HCT116 (cell line): ENCODE results near the gene LRBA. TPM values are rescaled to one million over a fixed set of nuclear protein-coding genes. Genes with fewer than 3 reads are reported as not detected.

Experiments used
- ATAC-seq: fragments of 200-7000 bp; cut with Tn5 transposase; 2 replicates; pipeline ENCODE4 v1.9.1; 2020; ENCODE audit warnings: mild to moderate bottlenecking, moderate library complexity
- BruUV-seq: library from RNA; stranded (reverse); fragments of 400-500 nt; replicated peaks from 2 replicates; lab custom pipeline; 2021; lab: Mats Ljungman, UMichigan
- CTCF ChIA-PET: fragments of 300-600 bp; sonication (Branson Sonifier 250); formaldehyde crosslinking; loops from one replicate; lab custom pipeline; 2021; ENCODE audit warnings: antibody characterized with exemption; lab: Charles Lee
- POLR2A ChIA-PET: fragments of 300-600, 350-600 bp; sonication (Branson Sonifier 250); formaldehyde crosslinking; loops from one replicate; lab custom pipeline; 2021; ENCODE audit warnings: antibody characterized with exemption; lab: Charles Lee
- RAD21 ChIA-PET, 2 experiments: fragments of 300-600 bp; sonication (Branson Sonifier 250); formaldehyde crosslinking; loops; one replicate each; lab custom pipeline; 2023; ENCODE audit warnings: low total read pairs in 2 of 2; ENCODE audit not compliant: uncharacterized antibody in 2 of 2, unreplicated experiment in 2 of 2, low non-redundant PET in 1 of 2; lab: Charles Lee
- DNase-seq: peaks from one replicate; pipeline ENCODE4 v3.0.0-alpha.2; 2010; ENCODE audit warnings: low read depth, low spot score
- H2AFZ ChIP-seq: fragments of 200-600 bp; shearing (Covaris generic), sonication (generic); 2 replicates; pipeline ENCODE4 v1.6.1; 2017; ENCODE audit warnings: low read depth, mixed run types, mixed read lengths, antibody characterized with exemption, low read length; ENCODE audit not compliant: poor library complexity, severe bottlenecking
- H3K27ac ChIP-seq: 2 replicates; pipeline ENCODE4 v1.5.1; 2012; ENCODE audit warnings: low read depth, low read length
- H3K27me3 ChIP-seq: fragments of 200-600 bp; sonication (generic); 2 replicates; pipeline ENCODE4 v1.6.1; 2016; ENCODE audit warnings: mixed run types, low read length, mixed read lengths; ENCODE audit not compliant: insufficient read depth
- H3K36me3 ChIP-seq, 2 experiments: fragments of 200-500 bp in 1 of 2; fragments of 200-600 bp in 1 of 2; sonication (Bioruptor generic) in 1 of 2; sonication (generic) in 1 of 2; 2 replicates each; pipeline versions ENCODE4 v1.5.1 to v1.6.1; 2014 to 2016; ENCODE audit warnings: low read length in 2 of 2, inconsistent platforms in 1 of 2, mixed read lengths in 1 of 2, mixed run types in 1 of 2; ENCODE audit not compliant: insufficient read depth in 2 of 2, control insufficient read depth in 1 of 2
- H3K4me1 ChIP-seq, 2 experiments: fragments of 200-600 bp in 1 of 2; sonication (generic) in 1 of 2; 2 replicates each; pipeline versions ENCODE4 v1.5.1 to v1.6.1; 2012 to 2017; ENCODE audit warnings: low read length in 2 of 2, inconsistent platforms in 1 of 2, mild to moderate bottlenecking in 1 of 2, mixed read lengths in 1 of 2, mixed run types in 1 of 2, moderate library complexity in 1 of 2; ENCODE audit not compliant: insufficient read depth in 2 of 2, control insufficient read depth in 1 of 2
- H3K4me2 ChIP-seq: fragments of 200-600 bp; sonication (generic); 2 replicates; pipeline ENCODE4 v1.6.1; 2017; ENCODE audit warnings: mixed run types, low read length, mixed read lengths
- H3K4me3 ChIP-seq, 2 experiments: fragments of 200-600 bp in 1 of 2; sonication (generic) in 1 of 2; replicated peaks in 1 of 2; 2 replicates each; pipeline ENCODE4 v1.5.1; 2011 to 2016; ENCODE audit warnings: low read length in 2 of 2, control low read depth in 1 of 2, low read depth in 1 of 2, mild to moderate bottlenecking in 1 of 2, mixed read lengths in 1 of 2, mixed run types in 1 of 2
- H3K79me2 ChIP-seq: fragments of 200-600 bp; sonication (generic); 2 replicates; pipeline ENCODE4 v1.6.1; 2017; ENCODE audit warnings: mild to moderate bottlenecking, mixed run types, low read length, moderate library complexity, mixed read lengths; ENCODE audit not compliant: insufficient read depth
- H3K9ac ChIP-seq: fragments of 200-600 bp; sonication (generic); 2 replicates; pipeline ENCODE4 v1.6.1; 2016; ENCODE audit warnings: low read length, mixed read lengths
- H3K9me2 ChIP-seq: fragments of 200-600 bp; sonication (generic), shearing (Covaris generic); 2 replicates; pipeline ENCODE4 v1.6.1; 2017; ENCODE audit warnings: mixed run types, mild to moderate bottlenecking, moderate library complexity; ENCODE audit not compliant: insufficient read depth
- H3K9me3 ChIP-seq, 2 experiments: fragments of 200-500 bp in 1 of 2; fragments of 200-600 bp in 1 of 2; sonication (Bioruptor generic) in 1 of 2; sonication (generic) in 1 of 2; 2 replicates each; pipeline ENCODE4 v1.6.1; 2014 to 2017; ENCODE audit warnings: low read length in 2 of 2, mixed read lengths in 2 of 2, inconsistent platforms in 1 of 2, low read depth in 1 of 2, mild to moderate bottlenecking in 1 of 2, mixed run types in 1 of 2, moderate library complexity in 1 of 2; ENCODE audit not compliant: control insufficient read depth in 1 of 2, insufficient read depth in 1 of 2
- H4K20me1 ChIP-seq: fragments of 200-600 bp; sonication (generic), shearing (Covaris generic); 2 replicates; pipeline ENCODE4 v1.6.1; 2017; ENCODE audit warnings: mixed run types, mild to moderate bottlenecking, moderate library complexity; ENCODE audit not compliant: insufficient read depth
- EZH2 ChIP-seq: fragments of 200-600 bp; sonication (generic); IDR thresholded peaks from 2 replicates; pipeline ENCODE4 v1.6.1; 2017; ENCODE audit warnings: antibody characterized with exemption, mixed run types
- SIN3A ChIP-seq: IDR thresholded peaks from 2 replicates; pipeline ENCODE4 v1.6.1; 2012; ENCODE audit warnings: low read depth
- ZBTB33 ChIP-seq: IDR thresholded peaks from 2 replicates; pipeline ENCODE4 v1.6.1; 2011; ENCODE audit warnings: mild to moderate bottlenecking, low read length, moderate library complexity; ENCODE audit not compliant: insufficient replicate concordance; ENCODE audit errors: extremely low read depth
- ZFX ChIP-seq: fragments of 450-650 bp; IDR thresholded peaks from 2 replicates; pipeline ENCODE4 v1.6.1; 2017
- ZNF274 ChIP-seq: fragments of 200-500 bp; sonication (Bioruptor generic); IDR thresholded peaks from 2 replicates; pipeline ENCODE4 v1.6.1; 2014; ENCODE audit warnings: mild to moderate bottlenecking, low read depth, low read length, inconsistent platforms
- intact Hi-C: fragments of 100-400 bp; cut with micrococcal nuclease; formaldehyde crosslinking; loops from 2 replicates; pipeline ENCODE4 v1.10.0; 2022
- total RNA-seq: library from RNA; stranded (reverse); gene quantifications from one replicate; pipeline ENCODE4 v1.2.1, GENCODE V29; 2021; ENCODE audit not compliant: unreplicated experiment
- TF ChIP-seq, protein P1 (sequence below): IDR thresholded peaks from 2 replicates; pipeline ENCODE4 v1.6.1; 2012; ENCODE audit warnings: low read depth

LRBA gene
- total RNA-seq, 1 experiment from 2014 or later, result 79.8 TPM

GRCh38 chr4:150306719-150307118 lies 708.4 kb downstream of the LRBA start:
- Histone ChIP-seq H3K79me2 (no peaks in the 10 kb centered on the region), H3K9ac (no peak overlapping the region), H3K27ac (no peak overlapping the region), H3K9me3 (no peaks in the 10 kb centered on the region), H3K36me3 (no peaks in the 10 kb centered on the region), H3K9me2 (no peaks in the 10 kb centered on the region), H3K4me3 (no peak overlapping the region), H3K27me3 (no peaks in the 10 kb centered on the region), H2AFZ (no peak overlapping the region), H4K20me1 (no peaks in the 10 kb centered on the region), H3K4me1 (peaks cover 0 to 5% of the 10 kb centered on the region in 2 experiments; a peak in 1 of 4 replicates), H3K4me2 (no peak overlapping the region)
- ChIA-PET POLR2A (no interaction called here), RAD21 (no interaction called here), CTCF (interaction anchor here (0.6 kb wide), 1 partner anchor 390 kb away, joined by 3 read pairs; no protein-coding TSS in a partner anchor)
- ATAC-seq (no peak), DNase-seq (no peak)
- TF ChIP-seq, protein P1, sequence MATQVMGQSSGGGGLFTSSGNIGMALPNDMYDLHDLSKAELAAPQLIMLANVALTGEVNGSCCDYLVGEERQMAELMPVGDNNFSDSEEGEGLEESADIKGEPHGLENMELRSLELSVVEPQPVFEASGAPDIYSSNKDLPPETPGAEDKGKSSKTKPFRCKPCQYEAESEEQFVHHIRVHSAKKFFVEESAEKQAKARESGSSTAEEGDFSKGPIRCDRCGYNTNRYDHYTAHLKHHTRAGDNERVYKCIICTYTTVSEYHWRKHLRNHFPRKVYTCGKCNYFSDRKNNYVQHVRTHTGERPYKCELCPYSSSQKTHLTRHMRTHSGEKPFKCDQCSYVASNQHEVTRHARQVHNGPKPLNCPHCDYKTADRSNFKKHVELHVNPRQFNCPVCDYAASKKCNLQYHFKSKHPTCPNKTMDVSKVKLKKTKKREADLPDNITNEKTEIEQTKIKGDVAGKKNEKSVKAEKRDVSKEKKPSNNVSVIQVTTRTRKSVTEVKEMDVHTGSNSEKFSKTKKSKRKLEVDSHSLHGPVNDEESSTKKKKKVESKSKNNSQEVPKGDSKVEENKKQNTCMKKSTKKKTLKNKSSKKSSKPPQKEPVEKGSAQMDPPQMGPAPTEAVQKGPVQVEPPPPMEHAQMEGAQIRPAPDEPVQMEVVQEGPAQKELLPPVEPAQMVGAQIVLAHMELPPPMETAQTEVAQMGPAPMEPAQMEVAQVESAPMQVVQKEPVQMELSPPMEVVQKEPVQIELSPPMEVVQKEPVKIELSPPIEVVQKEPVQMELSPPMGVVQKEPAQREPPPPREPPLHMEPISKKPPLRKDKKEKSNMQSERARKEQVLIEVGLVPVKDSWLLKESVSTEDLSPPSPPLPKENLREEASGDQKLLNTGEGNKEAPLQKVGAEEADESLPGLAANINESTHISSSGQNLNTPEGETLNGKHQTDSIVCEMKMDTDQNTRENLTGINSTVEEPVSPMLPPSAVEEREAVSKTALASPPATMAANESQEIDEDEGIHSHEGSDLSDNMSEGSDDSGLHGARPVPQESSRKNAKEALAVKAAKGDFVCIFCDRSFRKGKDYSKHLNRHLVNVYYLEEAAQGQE, result no peak
- TF ChIP-seq EZH2 (no peak), SIN3A (no peak), ZBTB33 (no peak), ZFX (no peak), ZNF274 (no peak)
- intact Hi-C loops, result no loop called here
- no TSS peak for BruUV-seq
